Right renal pelvis (tissue), 4 donors: ENCODE measurements around the gene FXYD4. TPM values are rescaled to one million over a fixed set of nuclear protein-coding genes. Genes with fewer than 3 reads are reported as not detected.
"Not testable (repeated sequence)": the region's sequence is repeated elsewhere in the genome, so short reads cannot be mapped to it uniquely, and the experiment has no call there.

Experiments
- DNase-seq, 4 donors: peaks; one replicate each; pipeline ENCODE4 v3.0.0-alpha.2; 2013; ENCODE audit warnings: low read depth in 4 of 4, low spot score in 3 of 4, missing footprints in 1 of 4
- polyA plus RNA-seq, 4 donors: library from polyadenylated mRNA; unstranded; fragments of 120-200 nt; gene quantifications; one replicate each; pipeline ENCODE4 v1.2.1, GENCODE V29; 2013; ENCODE audit not compliant: insufficient read length in 4 of 4

Gene FXYD4
- polyA plus RNA-seq = 1 to 10 TPM in 1 of 4 donors, not detected in 3; 2.2 TPM

- no peak for DNase-seq
Measured at GRCh38 chr10:43371418-43371817, at the start of gene FXYD4. Gene FXYD4 (plus strand): TSS chr10:43371636. CDS start chr10:43373747, 2,111 bp downstream.

- DNase-seq = no peak
Measured at GRCh38 chr10:43322331-43322730, 49.1 kb upstream of the FXYD4 start.

GRCh38 chr10:43322769-43323168 is 48.7 kb upstream of the FXYD4 start:
- DNase-seq = peak; percentile 84 to 88 (median 85)

GRCh38 chr10:43323245-43323644 is 48.2 kb upstream of the FXYD4 start:
- no peak for DNase-seq

- DNase-seq = no peak
Measured at GRCh38 chr10:43324876-43325275, 46.6 kb upstream of the FXYD4 start.

- DNase-seq = no peak
Measured at GRCh38 chr10:43327171-43327570, 44.3 kb upstream of the FXYD4 start.

- DNase-seq = no peak
Measured at GRCh38 chr10:43327986-43328385, 43.5 kb upstream of the FXYD4 start.

- not testable (repeated sequence) for DNase-seq
Measured at GRCh38 chr10:43328810-43329209, 42.6 kb upstream of the FXYD4 start.

GRCh38 chr10:43329246-43329885 is 42.1 kb upstream of the FXYD4 start:
- DNase-seq = not testable (repeated sequence)

GRCh38 chr10:43330049-43330823 is 41.2 kb upstream of the FXYD4 start:
- DNase-seq = not testable (repeated sequence)

- DNase-seq = not testable (repeated sequence)
Measured at GRCh38 chr10:43330824-43331127, 40.7 kb upstream of the FXYD4 start.

- DNase-seq = no peak
Measured at GRCh38 chr10:43333653-43334052, 37.8 kb upstream of the FXYD4 start.

- DNase-seq = no peak
Measured at GRCh38 chr10:43336061-43336460, 35.4 kb upstream of the FXYD4 start.

GRCh38 chr10:43336641-43337318 is 34.7 kb upstream of the FXYD4 start:
- no peak for DNase-seq

GRCh38 chr10:43337536-43337935 is 33.9 kb upstream of the FXYD4 start:
- not testable (repeated sequence) for DNase-seq

- no peak for DNase-seq
Measured at GRCh38 chr10:43338117-43338516, 33.3 kb upstream of the FXYD4 start.

GRCh38 chr10:43339136-43339535 is 32.3 kb upstream of the FXYD4 start:
- DNase-seq = no peak

- no peak for DNase-seq
Measured at GRCh38 chr10:43340101-43340500, 31.3 kb upstream of the FXYD4 start.

GRCh38 chr10:43340619-43341018 is 30.8 kb upstream of the FXYD4 start:
- no peak for DNase-seq

- no peak for DNase-seq
Measured at GRCh38 chr10:43341450-43341849, 30.0 kb upstream of the FXYD4 start.

GRCh38 chr10:43342279-43343125 is 28.9 kb upstream of the FXYD4 start:
- DNase-seq = no peak
